NOMO-1 treated with DMSO at 0.1 percent for 48 hours (cell line): ENCODE measurements around the gene MIS12.

Source experiments
- DNase-seq: peaks from one replicate; lab custom pipeline; 2025; ENCODE audit not compliant: unreplicated experiment; lab: John Stamatoyannopoulos, UW

Gene MIS12

GRCh38 chr17:5486206-5487124, at the start of gene MIS12:
MIS12 (plus strand) TSS chr17:5486566; CDS start chr17:5488863, 2,297 bp downstream.
- peak; percentile 99 for DNase-seq

GRCh38 chr17:5437721-5438317, 48.5 kb upstream of the MIS12 start:
- DNase-seq: no peak

GRCh38 chr17:5438716-5439445, 47.5 kb upstream of the MIS12 start, which contains the start of gene C1QBP:
C1QBP (minus strand) TSS chr17:5439155; CDS start chr17:5439073, 82 bp downstream.
- peak; percentile 94 for DNase-seq

- DNase-seq: no peak
These were observed 47.0 kb upstream of the MIS12 start for GRCh38 chr17:5439446-5439764.

- DNase-seq: no peak
These were observed 42.6 kb upstream of the MIS12 start for GRCh38 chr17:5443728-5444127.

GRCh38 chr17:5444209-5444608, 42.2 kb upstream of the MIS12 start:
- no peak for DNase-seq

- DNase-seq: no peak
These were observed 39.6 kb upstream of the MIS12 start for GRCh38 chr17:5446786-5447185.

- no peak for DNase-seq
These were observed 21.5 kb upstream of the MIS12 start for GRCh38 chr17:5464717-5465507.

GRCh38 chr17:5466295-5466694, 20.1 kb upstream of the MIS12 start:
- no peak for DNase-seq

- no peak for DNase-seq
These were observed 18.9 kb upstream of the MIS12 start for GRCh38 chr17:5467416-5467815.

- no peak for DNase-seq
These were observed 18.3 kb upstream of the MIS12 start for GRCh38 chr17:5468075-5468473.

- DNase-seq: no peak
These were observed 13.9 kb upstream of the MIS12 start for GRCh38 chr17:5472511-5472910.

GRCh38 chr17:5473906-5474305, 12.5 kb upstream of the MIS12 start:
- DNase-seq: no peak

GRCh38 chr17:5478992-5479391, 7.4 kb upstream of the MIS12 start:
- DNase-seq: no peak

GRCh38 chr17:5480962-5481361, 5.4 kb upstream of the MIS12 start:
- no peak for DNase-seq

GRCh38 chr17:5481451-5481850, 4.9 kb upstream of the MIS12 start:
- DNase-seq: no peak

GRCh38 chr17:5485270-5486205, 828 bp upstream of the MIS12 start, which contains the start of gene DERL2:
DERL2 (minus strand) TSS chr17:5486178; CDS start chr17:5486161, 17 bp downstream.
- no peak for DNase-seq

- DNase-seq: no peak
These were observed 2.4 kb downstream of the MIS12 start for GRCh38 chr17:5488752-5489151.

- no peak for DNase-seq
These were observed 6.6 kb downstream of the MIS12 start for GRCh38 chr17:5492970-5493369.
